Coronary artery (tissue), 2 donors: Measurements from ENCODE around the gene SYNJ2.

Experiments used
- DNase-seq: peaks from one replicate; pipeline ENCODE4 v3.0.0-alpha.2; 2017; ENCODE audit warnings: low spot score
- H3K27ac ChIP-seq, 2 donors: fragments of 200-600 bp; sonication (generic); one replicate each; pipeline ENCODE4 v1.5.1; 2016 to 2019
- H3K4me3 ChIP-seq: fragments of 200-600 bp; sonication (generic); 2 replicates; pipeline ENCODE4 v1.5.1; 2016; ENCODE audit warnings: mild to moderate bottlenecking, moderate library complexity
- TF ChIP-seq, protein P1 (sequence below): fragments of 200-600 bp; sonication (generic); IDR thresholded peaks from one replicate; pipeline ENCODE4 v1.5.1; 2019; ENCODE audit warnings: antibody characterized with exemption

The SYNJ2 gene

DNA sequence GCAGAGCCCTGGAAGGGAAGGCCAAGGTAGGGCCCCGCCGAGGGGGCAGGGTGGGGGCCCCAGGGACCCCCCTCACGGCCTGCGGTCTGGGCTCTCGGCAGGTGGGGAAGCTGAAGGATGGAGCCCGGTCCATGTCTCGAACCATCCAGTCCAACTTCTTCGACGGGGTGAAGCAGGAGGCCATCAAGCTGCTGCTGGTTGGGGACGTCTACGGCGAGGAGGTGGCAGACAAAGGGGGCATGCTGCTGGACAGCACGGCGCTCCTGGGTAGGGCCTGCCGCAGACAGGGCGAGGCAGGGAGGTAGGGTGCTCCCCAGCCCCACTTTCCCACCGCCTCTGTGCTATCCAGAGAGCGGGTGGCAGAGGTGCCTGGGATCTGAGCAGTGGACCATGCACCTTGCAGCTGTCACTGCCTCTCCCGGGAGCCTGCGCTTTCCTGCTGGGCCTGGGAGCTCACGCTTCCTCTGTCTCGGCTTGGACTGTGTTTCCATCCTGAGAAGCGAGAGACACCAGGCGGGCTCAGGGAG, 83.1 kb downstream of the SYNJ2 start:
- DNase-seq: peak; percentile 73
- H3K27ac ChIP-seq: no peak overlapping the region
- TF ChIP-seq, protein P1, sequence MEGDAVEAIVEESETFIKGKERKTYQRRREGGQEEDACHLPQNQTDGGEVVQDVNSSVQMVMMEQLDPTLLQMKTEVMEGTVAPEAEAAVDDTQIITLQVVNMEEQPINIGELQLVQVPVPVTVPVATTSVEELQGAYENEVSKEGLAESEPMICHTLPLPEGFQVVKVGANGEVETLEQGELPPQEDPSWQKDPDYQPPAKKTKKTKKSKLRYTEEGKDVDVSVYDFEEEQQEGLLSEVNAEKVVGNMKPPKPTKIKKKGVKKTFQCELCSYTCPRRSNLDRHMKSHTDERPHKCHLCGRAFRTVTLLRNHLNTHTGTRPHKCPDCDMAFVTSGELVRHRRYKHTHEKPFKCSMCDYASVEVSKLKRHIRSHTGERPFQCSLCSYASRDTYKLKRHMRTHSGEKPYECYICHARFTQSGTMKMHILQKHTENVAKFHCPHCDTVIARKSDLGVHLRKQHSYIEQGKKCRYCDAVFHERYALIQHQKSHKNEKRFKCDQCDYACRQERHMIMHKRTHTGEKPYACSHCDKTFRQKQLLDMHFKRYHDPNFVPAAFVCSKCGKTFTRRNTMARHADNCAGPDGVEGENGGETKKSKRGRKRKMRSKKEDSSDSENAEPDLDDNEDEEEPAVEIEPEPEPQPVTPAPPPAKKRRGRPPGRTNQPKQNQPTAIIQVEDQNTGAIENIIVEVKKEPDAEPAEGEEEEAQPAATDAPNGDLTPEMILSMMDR: no peak
- no peak overlapping the region for H3K4me3 ChIP-seq

DNA sequence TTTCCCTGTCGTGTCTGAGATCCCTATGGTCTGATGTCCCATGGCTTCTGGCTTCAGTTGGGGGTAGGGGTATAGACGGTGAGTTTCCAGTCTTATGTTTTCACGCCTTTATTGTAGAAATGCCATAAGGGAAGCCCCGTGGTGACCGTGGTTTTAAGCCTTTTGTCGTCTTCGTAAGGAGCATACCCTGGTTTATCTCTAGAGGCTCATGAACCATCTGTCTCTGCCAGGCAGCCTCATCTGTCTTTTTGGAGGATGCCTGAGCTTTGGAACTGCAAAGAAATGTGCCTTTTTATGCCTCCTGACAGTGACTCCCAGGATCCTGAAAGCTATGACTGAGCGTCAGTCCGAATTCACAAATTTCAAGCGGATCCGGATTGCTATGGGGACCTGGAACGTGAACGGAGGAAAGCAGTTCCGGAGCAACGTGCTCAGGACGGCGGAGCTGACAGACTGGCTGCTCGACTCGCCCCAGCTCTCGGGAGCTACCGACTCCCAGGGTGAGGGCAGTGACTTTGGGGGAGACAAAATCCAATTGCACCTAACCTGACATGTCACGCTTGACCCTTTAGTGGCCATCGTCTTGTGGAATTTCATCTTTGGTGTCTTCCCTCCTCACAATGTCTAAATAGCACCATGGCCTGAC, 84.6 kb downstream of the SYNJ2 start:
- H3K4me3 ChIP-seq: no peak overlapping the region
- TF ChIP-seq, protein P1: no peak
- H3K27ac ChIP-seq: no peak overlapping the region
- DNase-seq: no peak

DNA sequence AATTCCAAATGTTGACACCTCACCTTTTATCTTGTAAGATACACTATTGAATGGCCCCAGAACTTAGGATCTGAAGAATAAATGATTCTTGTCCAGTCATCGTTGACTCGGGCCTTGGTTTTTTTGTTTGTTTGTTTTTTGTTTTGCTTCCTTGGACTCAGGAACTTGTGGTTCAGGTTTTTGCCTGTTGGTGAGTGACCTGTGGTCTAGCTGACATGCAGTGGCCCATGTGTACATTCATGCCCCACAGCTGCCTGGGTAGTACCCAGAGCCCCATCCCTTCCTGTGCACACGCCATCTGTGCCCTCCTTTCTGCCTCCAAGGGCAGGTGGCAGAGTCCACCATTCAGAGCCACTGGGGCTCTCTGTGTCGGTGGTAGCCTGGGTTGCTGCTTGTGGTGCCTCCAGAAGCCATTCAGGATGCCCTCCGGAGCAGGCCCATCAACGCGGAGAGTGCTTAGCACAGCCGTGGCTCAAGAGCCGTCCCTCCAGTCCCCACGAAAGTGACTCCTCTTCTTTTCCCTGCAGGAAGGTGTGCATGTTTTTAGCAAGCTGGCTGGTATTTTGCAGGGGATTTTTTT, 85.9 kb downstream of the SYNJ2 start:
- no peak for DNase-seq
- no peak overlapping the region for H3K27ac ChIP-seq
- H3K4me3 ChIP-seq: no peak overlapping the region
- TF ChIP-seq, protein P1: no peak

DNA sequence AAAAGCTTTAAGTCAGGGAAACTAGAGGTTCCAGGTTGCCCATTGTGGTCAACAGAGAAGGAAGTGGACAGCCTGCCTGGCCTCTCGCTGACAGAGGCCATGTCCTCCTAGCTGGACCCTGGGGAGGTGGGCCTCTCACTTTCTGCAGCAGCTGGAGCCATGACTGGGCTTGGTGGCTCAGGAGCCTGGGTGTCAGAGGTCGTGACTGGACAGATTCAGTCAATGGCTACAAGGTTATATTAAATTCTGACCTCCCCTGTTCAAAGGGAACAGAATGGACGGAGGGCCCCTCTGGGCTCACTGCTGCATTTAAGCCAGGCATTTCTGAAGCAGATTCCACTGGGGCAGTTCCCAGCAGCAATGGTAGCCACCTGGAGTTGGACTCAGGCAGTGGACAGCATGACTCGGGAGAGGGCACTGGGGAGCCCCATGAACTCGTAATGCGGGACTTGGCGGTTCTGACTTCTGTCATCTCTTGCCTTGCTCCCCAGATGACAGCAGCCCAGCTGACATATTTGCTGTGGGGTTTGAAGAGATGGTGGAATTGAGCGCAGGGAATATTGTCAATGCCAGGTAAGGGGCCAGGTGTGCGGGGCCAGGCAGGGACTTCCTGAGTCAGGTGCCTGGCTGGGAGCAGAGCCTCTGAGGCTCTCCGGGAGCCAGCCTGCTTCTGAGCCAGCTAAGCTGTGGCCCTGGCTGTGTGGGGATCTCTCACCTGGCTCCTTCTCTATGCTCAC, 86.7 kb downstream of the SYNJ2 start:
- Histone ChIP-seq H3K4me3 (no peak overlapping the region), H3K27ac (peak overlapping the region; percentile 64 to 69)
- DNase-seq: no peak
- TF ChIP-seq, protein P1: no peak

DNA sequence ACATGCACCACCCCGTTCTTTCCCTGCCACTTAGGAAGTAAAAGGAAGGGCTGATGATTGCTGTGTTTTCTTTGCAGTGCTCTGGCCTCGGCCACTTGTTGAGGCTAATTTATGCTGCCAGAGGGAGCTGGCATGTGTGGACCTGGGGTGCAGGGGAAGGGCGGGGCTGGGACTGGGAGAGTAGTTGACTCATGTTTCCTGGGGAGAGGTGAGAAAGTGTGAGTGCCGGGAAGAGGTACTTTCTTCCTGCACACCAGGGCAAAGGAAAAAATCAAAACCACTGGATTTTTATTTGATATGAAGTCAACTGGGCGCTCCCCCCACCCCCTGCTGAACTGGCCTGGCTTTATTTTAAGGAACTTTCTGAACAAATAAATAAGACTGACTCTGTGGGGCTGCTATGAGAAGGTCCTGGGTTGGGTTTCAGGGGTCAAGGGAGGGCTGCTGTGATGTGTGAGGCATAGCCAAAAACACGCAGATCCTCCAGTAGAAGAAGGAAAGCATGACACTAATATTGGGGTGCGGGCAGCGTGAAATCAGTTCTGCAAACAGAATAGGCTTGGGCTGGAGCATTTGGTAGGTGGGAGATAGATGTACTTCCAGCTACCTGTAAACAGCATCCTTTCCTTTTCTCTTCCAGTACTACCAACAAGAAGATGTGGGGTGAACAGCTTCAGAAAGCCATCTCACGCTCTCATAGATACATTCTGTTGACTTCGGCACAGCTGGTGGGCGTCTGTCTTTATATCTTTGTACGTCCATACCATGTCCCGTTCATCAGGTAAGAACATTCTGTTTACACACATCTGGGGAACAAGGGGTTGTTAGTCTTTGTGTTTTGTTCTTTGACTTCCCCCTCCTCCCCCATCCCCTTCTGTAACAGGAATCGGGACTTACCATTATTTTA, 87.5 kb downstream of the SYNJ2 start:
- TF ChIP-seq, protein P1: no peak
- Histone ChIP-seq H3K4me3 (no peak overlapping the region), H3K27ac (peak overlapping the region; percentile 64 to 69)
- peak; percentile 76 for DNase-seq

DNA sequence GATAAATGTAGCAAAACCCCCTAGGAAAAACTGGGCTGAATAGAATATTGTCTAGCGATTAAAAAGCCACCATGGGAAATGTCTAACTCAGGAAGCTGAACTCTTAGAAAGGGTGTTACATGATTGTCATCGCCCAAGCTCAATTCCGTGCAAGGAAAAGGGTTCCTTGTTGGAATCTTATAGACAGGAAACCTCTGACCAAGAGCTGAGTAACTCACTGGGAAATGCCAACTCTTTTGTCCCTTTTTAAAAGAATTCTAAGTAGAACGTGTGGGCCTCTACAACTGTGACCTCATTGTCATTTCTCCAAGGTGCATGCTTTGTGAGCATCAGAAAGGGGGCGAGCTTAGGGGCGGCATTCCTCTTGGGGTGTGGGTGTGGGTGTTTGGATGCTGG, 88.1 kb downstream of the SYNJ2 start:
- DNase-seq: no peak
- H3K27ac ChIP-seq: peak overlapping the region in 1 of 2 donors; percentile 64
- TF ChIP-seq, protein P1: no peak
- no peak overlapping the region for H3K4me3 ChIP-seq
